GM19397 (cell line): ENCODE measurements around the gene ZIK1.

Source experiments
- ATAC-seq: cut with Tn5 transposase; IDR thresholded peaks from one replicate; pipeline ENCODE4 v1.9.1; 2021; ENCODE audit warnings: mild to moderate bottlenecking, moderate library complexity; ENCODE audit not compliant: unreplicated experiment

ZIK1 gene

DNA sequence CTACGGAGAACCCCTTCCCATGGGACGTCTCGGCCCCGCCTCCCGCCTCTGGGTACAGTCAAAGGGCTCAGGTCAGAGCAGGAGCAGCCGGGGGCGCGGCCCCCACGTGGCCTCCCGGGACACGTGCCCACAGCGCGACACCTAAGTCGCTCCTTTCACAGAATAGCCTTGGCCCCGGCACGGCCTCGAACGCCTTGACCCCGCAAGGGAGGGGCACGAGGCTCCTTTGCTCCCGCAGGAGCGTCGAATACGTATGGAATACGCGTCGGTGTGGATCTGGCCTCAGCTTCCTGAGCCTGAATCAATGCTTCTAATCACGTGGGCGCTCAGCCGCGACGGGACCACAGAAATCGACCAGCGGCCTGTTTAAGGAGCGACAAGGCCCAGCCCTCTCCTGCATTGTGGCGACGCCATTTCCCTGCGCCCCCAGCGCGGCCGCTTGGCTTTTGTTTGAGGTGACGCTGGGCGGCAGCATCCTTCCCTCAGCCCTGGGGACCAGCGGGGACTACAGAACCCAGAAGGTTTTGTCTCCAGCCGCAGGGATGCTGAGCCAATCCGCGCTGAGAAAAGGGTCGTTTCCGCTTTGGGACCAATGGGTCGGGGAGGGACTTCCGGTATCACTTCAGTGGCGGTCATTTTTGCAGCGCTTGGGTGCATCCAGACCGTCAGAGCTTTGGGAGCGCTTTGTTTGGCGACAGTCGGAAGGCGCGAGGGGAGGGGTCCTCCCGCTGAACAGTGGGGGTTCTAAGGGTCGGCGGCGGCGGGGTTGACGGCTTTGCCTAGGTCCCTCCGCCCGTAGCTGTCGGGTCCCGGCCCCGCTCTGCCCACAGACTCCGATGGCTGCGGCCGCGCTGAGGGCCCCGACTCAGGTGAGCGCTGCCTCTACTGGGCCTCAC lies at the start of gene ZIK1:
TSS of gene ZIK1 (plus strand) at position 625 of the 896 bp plus-strand sequence. CDS start at position 837, 212 bp downstream.
- ATAC-seq = peak; percentile 88

DNA sequence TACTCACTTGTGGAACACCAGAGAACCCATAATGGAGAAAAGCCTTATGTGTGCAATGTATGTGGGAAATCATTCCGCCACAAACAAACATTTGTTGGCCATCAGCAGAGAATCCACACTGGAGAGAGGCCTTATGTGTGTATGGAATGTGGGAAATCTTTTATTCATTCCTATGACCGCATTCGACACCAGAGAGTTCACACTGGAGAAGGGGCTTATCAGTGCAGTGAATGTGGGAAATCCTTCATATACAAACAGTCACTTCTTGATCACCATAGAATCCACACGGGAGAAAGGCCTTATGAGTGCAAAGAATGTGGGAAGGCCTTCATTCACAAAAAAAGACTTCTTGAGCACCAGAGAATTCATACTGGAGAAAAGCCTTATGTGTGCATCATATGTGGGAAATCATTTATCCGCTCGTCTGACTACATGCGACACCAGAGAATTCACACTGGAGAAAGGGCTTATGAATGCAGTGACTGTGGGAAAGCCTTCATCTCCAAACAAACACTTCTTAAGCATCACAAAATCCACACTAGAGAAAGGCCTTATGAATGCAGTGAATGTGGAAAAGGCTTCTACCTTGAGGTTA lies 45.9 kb upstream of the ZIK1 start:
- ATAC-seq = no peak

DNA sequence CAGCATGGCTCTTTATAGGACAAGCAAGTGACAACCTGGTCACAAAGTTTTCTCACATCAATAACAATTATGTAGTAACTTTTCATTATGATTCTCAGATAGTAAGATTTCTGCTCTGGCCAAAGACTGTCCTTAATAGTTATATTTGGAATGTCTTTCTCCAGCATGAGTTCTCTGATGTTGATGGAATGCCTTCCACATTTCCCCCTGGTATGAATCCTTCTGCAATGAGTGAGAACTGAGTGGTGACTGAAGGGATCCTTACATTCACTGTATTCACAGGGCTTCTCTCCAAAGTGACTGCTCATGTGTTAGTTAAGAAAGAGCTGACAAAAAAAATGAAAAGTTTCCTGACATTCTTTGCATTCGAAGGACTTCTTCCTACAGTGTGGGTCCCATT lies 37.4 kb upstream of the ZIK1 start:
- ATAC-seq = no peak

DNA sequence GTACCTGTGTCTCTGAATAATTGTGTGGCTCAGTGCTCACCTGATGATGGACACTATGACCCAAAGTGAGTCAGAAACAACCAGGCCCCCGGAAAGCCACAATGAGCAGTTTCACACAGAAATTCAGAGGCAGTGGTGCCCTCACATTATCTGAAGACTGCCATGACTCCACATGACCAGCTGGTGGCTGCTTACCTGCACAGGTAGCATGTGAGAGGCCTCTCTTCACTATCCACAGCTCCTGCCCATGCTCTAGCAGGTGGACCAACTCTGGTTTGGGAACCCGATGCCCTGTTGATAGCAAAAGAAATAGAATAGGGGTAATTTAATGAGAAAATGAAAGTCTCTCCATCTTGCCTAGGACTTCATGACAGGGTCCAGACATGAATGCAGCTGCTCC lies 31.5 kb upstream of the ZIK1 start:
- no peak for ATAC-seq

DNA sequence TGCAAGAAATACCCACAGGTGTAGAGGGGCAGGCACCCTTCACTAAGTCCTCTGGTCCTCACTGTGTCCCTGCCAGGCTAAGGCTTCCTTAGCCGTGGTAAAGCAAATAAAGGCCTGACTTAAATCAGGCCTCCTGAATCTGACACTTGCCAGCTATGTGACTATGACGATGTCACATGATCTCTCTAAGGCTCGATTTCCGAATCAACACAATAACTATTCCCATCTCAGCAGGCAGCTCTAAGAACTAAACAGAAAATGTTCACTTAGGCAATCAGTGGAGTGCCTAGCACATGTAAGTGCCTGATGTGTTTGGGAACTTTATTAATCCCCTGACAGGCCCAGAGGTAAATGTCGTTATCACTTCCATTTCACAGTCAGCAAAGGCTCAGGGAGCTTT lies 26.3 kb upstream of the ZIK1 start:
- ATAC-seq = no peak

DNA sequence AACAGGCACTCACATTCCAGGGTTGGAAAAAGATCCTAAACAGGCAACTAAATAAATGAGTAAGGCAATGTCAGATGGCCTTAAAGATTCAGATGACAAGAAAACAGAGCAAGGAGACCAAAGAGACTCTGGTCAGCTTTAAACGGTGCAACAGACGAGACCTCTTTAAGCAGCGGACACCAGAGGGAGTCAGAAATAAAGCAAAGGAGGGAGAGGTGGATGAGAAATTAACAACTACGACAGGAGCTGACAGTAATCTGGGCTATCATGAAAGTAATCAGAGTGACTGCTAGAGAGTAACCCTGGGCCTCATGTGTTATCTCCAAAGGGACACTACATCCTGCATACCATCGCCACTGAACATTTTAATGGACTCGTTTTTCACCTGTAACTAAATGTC lies 25.4 kb upstream of the ZIK1 start:
- ATAC-seq = no peak

DNA sequence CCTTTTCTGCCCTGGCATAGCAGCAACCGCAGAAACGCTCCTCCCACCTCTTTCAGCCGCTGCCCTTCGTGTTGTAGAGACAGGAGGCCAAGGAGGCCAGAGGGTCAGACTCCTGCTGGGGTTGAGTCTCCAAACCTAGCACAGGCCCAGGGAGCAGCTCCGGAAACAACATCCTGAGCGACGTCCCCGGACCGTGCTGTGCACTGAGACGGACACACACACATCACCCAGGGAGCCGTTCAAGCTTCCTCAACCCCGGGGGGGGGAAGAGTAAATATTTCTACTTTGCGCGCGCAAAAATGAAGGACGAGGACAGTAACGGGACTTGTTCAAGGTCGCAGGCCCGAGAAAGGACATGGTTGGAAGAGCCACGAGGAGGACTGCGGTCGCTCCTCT lies 24.9 kb upstream of the ZIK1 start:
- ATAC-seq = no peak

DNA sequence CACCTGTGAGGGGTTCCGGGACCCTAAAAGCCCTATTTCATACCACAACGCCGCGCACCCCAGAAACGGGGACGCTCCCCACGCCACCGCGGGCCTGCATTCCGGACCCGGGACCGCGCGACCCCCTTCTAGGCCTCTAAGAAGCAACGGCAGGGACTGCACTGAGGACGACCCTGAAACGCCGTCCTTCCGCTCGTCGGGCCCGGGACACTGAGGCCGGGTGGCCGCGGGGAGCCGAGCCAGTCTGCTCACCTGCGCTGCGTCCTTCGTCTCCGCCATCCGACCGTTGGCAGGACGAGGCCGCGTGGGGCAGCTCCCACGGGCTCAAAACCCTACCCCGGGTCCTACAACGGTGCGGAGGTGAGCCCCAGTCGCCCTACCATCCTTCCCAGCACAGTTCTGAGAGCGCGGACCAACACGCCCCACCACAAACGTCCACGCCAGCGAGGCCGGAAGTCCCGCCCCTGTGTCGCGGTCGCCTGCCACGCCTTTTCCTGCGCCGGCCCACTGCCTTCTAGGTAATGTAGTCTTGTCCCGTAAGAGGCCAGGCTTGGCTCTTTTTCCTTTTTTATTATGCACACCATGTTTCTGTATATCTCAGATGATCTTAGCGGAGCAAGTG lies 24.4 kb upstream of the ZIK1 start, which contains the start of gene ZNF550:
TSS of gene ZNF550 (minus strand) at position 460 of the 622 bp plus-strand sequence. CDS start at position 279, 181 bp downstream.
- ATAC-seq = peak; percentile 100

DNA sequence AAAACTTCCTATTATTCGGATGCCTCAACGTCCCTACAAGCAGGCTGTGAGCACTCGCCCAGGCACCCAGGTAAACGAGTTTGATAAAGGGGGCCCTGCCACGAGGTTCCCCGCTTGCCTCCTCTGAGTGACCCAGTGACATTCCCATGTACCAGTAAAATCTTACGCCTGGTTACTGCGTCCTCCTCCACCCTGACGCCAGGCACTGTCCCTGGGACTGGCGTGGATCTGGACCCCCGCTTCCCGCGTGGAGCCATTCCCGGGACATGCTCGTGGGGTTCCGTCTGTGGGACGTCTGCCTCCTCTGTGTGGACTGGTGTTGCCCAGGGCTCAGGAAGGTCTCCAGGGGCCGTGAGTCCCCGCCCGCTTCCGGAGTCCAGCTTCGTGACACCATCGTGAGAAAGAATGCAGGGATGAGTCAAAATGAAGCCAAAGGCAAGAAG lies 23.9 kb upstream of the ZIK1 start:
- no peak for ATAC-seq

DNA sequence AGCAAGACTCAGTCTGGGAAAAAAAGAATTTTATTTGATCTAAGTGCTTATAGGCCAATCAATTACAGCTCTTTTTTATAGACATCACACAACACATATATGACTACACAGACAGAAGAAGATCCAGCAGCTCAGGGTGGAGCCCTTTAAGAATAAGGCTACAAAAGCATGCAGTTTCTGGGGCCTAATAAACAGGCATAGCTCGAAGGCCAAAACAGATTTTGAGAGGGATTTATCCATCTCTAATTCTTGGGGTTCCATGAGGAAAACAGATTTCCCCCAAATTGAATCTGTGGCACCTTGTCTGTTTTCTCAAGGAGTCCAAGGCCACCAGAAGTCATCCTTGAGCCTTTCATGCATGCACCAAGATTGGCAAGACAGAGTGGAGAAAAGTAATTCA lies 20.4 kb upstream of the ZIK1 start:
- no peak for ATAC-seq

DNA sequence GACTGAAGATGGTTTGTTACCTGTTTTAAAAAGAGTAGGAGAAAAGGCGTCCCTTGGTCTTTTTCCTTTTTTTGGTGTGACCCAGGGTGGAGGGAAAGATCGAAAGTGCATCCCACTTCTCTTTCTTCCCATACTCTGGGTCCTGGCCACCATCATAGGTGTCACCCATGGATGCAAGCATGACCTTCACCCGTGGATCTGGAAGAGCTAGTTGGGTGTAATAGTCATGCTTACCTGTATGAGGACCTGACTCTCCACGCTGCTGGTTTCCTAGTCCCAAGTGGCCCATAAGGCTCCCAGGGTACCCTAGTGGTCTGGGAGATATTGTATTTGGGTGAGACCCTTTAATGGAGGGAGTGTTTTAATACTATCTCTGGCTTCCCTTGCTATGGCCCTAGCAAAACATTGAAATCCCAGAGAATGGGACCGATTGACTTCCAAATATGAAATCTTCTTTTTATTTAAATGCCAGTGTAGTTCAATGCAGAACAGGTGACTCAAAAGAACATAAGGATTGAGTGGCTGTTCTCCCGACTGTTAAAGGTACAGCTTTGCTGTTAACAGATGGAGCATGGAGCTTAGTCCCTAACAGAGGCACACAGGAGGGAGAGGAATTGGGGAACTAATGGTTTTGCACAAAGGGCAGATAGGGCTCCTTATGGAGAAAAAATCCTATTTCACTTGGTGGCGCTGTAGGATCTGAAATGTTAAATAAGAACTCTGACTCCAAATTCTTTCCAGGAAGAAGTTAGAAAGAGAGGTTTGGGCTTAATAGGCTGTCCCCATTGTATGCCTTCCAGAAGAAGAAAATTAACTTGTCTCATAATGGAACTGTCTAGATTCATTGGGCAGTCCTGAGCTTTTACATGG lies 17.3 kb upstream of the ZIK1 start:
- no peak for ATAC-seq

DNA sequence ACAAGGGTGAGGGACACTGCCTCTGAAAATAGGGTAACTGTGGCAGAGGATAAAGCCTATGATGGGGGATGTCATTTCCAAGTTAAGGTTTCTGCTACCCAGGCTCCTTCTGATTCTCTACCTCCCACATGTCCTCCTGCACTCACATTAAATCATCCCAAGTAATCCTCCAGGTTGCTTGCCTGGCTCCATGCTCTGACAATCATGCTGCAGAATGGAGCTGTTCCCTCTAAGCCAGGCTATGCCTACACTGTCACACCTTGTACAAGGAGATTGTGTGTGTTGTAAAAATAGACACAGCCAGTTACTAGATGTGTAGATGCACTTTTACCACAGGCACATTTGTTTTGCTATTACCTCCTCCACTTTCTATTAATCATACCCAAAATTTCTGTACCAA lies 13.2 kb upstream of the ZIK1 start:
- ATAC-seq = no peak

DNA sequence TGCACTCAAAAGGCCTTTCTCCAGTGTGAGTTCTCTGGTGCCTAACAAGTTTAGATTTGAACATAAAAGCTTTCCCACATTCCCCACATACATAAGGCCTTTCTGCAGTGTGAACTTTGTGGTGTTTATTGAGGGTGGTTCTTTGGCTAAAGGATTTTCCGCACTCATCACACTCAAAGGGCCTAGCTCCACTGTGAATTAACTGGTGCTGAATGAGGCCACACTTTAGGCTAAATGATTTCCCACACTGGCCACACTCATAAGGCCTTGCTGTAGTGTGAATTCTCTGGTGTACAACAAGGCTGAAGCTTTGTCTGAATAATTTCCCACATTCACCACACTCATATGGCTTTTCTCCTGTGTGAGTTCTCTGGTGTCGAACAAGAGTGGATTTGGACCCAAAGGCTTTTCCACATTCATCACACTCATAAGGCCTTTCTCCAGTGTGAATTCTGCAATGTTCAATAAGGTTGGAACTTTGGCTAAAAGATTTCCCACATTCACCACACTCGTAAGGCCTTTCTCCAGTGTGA lies 11.5 kb upstream of the ZIK1 start:
- ATAC-seq = no peak

DNA sequence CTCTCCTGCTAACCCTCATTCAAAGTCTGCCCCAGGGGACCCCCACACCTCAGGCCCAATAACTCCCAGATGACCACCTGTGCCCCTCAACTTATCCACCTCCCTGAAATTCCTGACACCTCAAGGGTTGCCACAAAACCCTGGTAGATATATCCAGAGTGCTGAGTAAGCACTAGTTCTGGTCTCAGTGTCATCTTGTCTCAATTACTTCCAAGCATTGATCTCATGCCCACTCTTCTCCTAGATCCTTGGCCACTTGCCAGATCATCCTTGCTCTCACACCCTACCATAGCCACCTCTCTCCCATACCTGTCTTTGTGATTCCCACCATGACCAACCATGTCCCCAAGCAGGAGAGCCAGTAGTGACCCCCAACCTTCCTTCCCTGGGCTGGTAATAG lies 7.3 kb upstream of the ZIK1 start:
- ATAC-seq = no peak

DNA sequence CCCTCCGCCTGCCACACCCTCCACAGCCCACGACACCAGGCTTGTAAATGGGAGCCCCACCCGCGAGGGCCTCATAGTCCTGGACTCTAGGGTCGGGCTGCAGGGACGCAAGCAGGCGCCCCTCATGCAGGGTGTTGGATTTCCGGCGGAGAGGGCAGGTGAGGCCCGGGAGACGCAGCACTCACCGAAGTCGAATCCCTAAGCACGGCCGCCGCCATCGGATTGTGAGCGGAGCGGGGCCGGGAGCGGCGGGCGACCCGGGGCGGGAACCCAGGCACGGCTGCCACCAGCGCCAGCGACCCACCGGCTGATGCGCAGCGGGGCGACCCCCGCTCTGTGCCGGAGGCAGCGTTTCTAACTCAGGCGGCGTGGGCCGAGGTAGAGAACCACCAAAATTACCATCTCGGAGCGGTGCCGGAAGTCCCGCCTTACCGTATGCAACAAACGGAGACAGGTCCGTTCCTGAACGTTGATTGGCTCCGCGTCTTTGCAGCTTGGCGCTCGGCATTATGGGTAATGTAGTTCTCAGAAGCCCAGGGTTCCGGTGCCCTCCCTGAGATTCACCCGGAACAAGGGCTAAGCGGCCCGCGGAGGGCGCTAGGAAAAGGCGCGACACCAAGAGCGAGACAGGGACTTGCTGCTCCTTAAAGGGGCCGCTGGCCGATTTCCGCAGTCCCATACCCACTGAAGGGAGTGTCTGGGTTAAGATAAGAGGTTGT lies 5.3 kb upstream of the ZIK1 start, which contains the start of gene ZNF416:
TSS of gene ZNF416 (minus strand) at position 425 of the 719 bp plus-strand sequence. CDS start at position 218, 207 bp downstream.
- ATAC-seq = peak; percentile 92

DNA sequence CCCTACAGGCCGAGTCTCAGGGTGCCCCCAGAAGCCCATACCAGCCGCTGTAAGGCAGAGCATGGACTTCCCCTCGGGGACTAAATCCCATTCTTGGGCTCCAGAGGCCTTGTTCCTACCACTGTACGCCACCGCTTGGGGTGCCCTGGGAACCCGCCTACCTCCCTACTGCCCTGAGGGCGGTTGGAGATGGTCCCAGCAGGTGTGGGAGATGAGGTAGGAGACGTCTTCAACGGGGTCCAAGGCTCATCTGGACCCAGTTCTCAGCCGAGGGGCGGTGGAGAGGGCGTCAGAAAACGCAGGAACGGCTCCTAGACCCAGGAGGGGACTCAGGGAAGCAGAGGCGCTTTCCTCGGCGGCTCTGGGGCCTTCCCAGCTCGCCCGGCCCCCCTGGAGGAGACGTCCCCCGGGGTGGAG lies 833 bp upstream of the ZIK1 start:
- ATAC-seq = no peak

DNA sequence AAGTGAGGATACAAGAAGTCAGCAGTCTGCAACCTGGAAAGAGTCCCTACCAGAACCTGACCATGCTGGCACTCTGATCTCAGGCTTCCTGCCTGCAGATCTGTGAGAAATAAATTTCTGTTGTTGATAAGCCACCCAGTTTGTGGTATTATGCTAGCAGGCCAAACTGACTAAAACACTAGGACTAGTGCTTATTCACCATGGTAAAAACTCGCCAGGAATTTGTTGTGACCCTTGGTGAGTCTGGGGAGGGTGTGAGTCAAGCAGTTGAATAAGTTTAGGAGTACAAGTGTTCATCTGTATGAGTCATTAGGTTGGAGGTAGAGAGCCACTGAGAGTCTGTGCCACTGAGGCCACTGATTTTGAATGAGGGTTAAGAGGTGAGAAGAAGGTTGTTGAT lies 3.6 kb downstream of the ZIK1 start:
- no peak for ATAC-seq

DNA sequence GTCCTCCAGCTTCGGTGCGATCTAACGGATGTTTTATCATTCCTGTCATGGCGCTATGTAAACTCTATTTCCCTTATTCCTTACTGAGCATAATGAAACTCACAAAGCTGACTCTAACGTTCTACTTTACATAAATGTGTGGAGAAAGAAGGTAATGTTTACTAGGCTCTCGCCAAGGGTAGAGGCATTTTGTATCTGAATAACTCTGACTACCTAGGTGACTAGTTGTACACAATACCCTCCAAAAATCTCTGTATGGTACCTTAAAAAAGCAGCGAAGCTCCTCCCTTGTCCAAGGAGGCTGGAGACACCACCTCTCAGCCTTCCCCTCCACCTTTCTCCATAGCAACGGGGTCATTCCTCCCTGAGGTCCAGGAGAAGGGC lies 15.4 kb downstream of the ZIK1 start:
- peak; percentile 21 for ATAC-seq

DNA sequence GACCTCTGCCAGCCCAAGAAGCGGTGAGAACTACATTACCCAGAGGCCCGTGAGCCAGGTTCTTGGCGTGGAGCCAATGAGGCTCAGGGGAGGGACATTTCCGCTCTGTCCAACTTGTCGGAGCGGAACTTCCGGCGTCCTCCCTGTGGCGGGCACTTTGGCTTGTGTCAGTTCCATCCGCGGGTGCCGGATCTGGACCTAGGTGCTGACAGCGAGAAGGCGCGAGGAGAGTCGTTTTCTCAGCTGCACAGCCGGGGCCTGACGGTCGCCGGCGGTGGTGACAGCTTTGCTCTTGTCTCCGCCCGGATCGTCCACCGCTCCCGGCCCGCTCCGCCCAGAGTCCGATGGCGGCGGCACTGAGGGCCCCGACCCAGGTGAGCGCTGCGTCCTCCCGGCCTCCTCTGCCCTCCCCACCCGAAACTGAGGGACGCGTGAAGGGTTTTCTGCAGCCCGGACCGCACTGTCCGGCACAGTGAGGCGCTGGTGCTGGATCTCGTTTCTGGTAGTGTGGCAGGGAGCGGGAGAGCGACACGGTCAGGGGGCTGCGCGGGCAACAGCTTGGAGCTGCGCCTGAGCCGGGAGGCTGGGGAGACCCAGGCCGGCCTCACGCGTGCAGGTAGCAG lies 15.9 kb downstream of the ZIK1 start, which contains the start of gene ZNF530:
TSS of gene ZNF530 (plus strand) at position 125 of the 623 bp plus-strand sequence. CDS start 4,461 bp downstream, outside the sequence.
- ATAC-seq = peak; percentile 95
